H9 (cell line): Measurements from ENCODE around the gene CCN5. TPM values are rescaled to one million over a fixed set of nuclear protein-coding genes. Genes with fewer than 3 reads are reported as not detected.
A peak's percentile ranks its signal among the peaks of the same experiment; 100 is the strongest.

Source experiments
- DNase-seq: peaks from one replicate; pipeline ENCODE4 v3.0.0-alpha.2; 2017
- H2AFZ ChIP-seq: one replicate; pipeline ENCODE4 v1.6.1; 2013; ENCODE audit warnings: mild to moderate bottlenecking, low read length, control low read depth, moderate library complexity
- H2AK5ac ChIP-seq: 2 replicates; pipeline ENCODE4 v1.6.1; 2013; ENCODE audit warnings: low read length, control low read depth, mixed read lengths; ENCODE audit not compliant: insufficient read length
- H2BK120ac ChIP-seq: one replicate; pipeline ENCODE4 v1.6.1; 2013; ENCODE audit warnings: low read depth, mild to moderate bottlenecking, low read length, control low read depth, inconsistent platforms; ENCODE audit not compliant: poor library complexity, severe bottlenecking
- H2BK12ac ChIP-seq: 2 replicates; pipeline ENCODE4 v1.6.1; 2013; ENCODE audit warnings: low read length, control low read depth, mixed read lengths, low read depth; ENCODE audit not compliant: insufficient read length
- H2BK15ac ChIP-seq: 2 replicates; pipeline ENCODE4 v1.6.1; 2013; ENCODE audit warnings: low read depth, low read length, control low read depth
- H2BK20ac ChIP-seq: one replicate; pipeline ENCODE4 v1.6.1; 2013; ENCODE audit warnings: low read depth, mild to moderate bottlenecking, low read length, control low read depth, inconsistent platforms; ENCODE audit not compliant: poor library complexity, severe bottlenecking
- H2BK5ac ChIP-seq: 2 replicates; pipeline ENCODE4 v1.6.1; 2013; ENCODE audit warnings: low read length, control low read depth, mixed read lengths; ENCODE audit not compliant: insufficient read length
- H3K14ac ChIP-seq: 2 replicates; pipeline ENCODE4 v1.6.1; 2013; ENCODE audit warnings: low read length, control low read depth; ENCODE audit not compliant: insufficient read depth
- H3K18ac ChIP-seq: 2 replicates; pipeline ENCODE4 v1.6.1; 2013; ENCODE audit warnings: low read depth, mild to moderate bottlenecking, mixed read lengths, low read length, control low read depth; ENCODE audit not compliant: insufficient read length
- H3K23ac ChIP-seq: 2 replicates; pipeline ENCODE4 v1.6.1; 2013; ENCODE audit warnings: low read length, control low read depth, mixed read lengths, low read depth; ENCODE audit not compliant: insufficient read length
- H3K23me2 ChIP-seq: 2 replicates; pipeline ENCODE4 v1.6.1; 2013; ENCODE audit warnings: low read depth, mild to moderate bottlenecking, mixed read lengths, low read length, control low read depth; ENCODE audit not compliant: insufficient read length, poor library complexity, severe bottlenecking
- H3K27ac ChIP-seq: 2 replicates; pipeline ENCODE4 v1.5.1; 2013; ENCODE audit warnings: low read length, control low read depth, mixed read lengths, low read depth; ENCODE audit not compliant: insufficient read length
- H3K27me3 ChIP-seq: 2 replicates; pipeline ENCODE4 v1.6.1; 2013; ENCODE audit warnings: low read length, control low read depth, inconsistent platforms; ENCODE audit not compliant: insufficient read depth
- H3K4ac ChIP-seq: 2 replicates; pipeline ENCODE4 v1.6.1; 2013; ENCODE audit warnings: low read depth, mild to moderate bottlenecking, control low read depth, inconsistent platforms, low read length, moderate library complexity
- H3K4me1 ChIP-seq: 2 replicates; pipeline ENCODE4 v1.6.1; 2013; ENCODE audit warnings: low read length, control low read depth, inconsistent platforms; ENCODE audit not compliant: insufficient read depth
- H3K4me2 ChIP-seq: 2 replicates; pipeline ENCODE4 v1.6.1; 2013; ENCODE audit warnings: low read length, control low read depth, mixed read lengths; ENCODE audit not compliant: insufficient read length, insufficient read depth
- H3K56ac ChIP-seq: 2 replicates; pipeline ENCODE4 v1.6.1; 2013; ENCODE audit warnings: low read depth, mild to moderate bottlenecking, mixed read lengths, low read length, control low read depth; ENCODE audit not compliant: insufficient read length
- H3K79me1 ChIP-seq: 2 replicates; pipeline ENCODE4 v1.6.1; 2013; ENCODE audit warnings: low read depth, mild to moderate bottlenecking, moderate library complexity, low read length, control low read depth, inconsistent platforms; ENCODE audit not compliant: insufficient read depth, poor library complexity, severe bottlenecking
- H3K79me2 ChIP-seq: 2 replicates; pipeline ENCODE4 v1.6.1; 2013; ENCODE audit warnings: low read length, control low read depth, inconsistent platforms; ENCODE audit not compliant: insufficient read depth
- H3K9ac ChIP-seq: 2 replicates; pipeline ENCODE4 v1.6.1; 2013; ENCODE audit warnings: low read length, control low read depth, mixed read lengths; ENCODE audit not compliant: insufficient read length; ENCODE audit errors: extremely low read depth
- H3K9me3 ChIP-seq: one replicate; pipeline ENCODE4 v1.6.1; 2013; ENCODE audit warnings: low read depth, low read length, inconsistent platforms; ENCODE audit not compliant: control insufficient read depth
- H3T11ph ChIP-seq: one replicate; pipeline ENCODE4 v1.6.1; 2013; ENCODE audit warnings: mild to moderate bottlenecking, low read length, control low read depth, inconsistent platforms
- H4K20me1 ChIP-seq: one replicate; pipeline ENCODE4 v1.6.1; 2013; ENCODE audit not compliant: control insufficient read depth, insufficient read length, insufficient read depth
- H4K5ac ChIP-seq: 2 replicates; pipeline ENCODE4 v1.6.1; 2013; ENCODE audit warnings: low read depth, mild to moderate bottlenecking, mixed read lengths, low read length, control low read depth; ENCODE audit not compliant: insufficient read length
- H4K8ac ChIP-seq: replicated peaks from 2 replicates; pipeline ENCODE4 v1.6.1; 2013; ENCODE audit warnings: low read length, control low read depth, mixed read lengths, low read depth; ENCODE audit not compliant: insufficient read length
- H4K91ac ChIP-seq: 2 replicates; pipeline ENCODE4 v1.6.1; 2013; ENCODE audit warnings: low read depth, mild to moderate bottlenecking, moderate library complexity, mixed read lengths, low read length, control low read depth; ENCODE audit not compliant: insufficient read length
- H3K27ac Mint-ChIP-seq, 3 experiments: 2 replicates in 2 of 3; 3 replicates in 1 of 3; pipeline ENCODE4 v1.8.0; 2020 to 2021; ENCODE audit warnings: mixed read lengths in 3 of 3, mild to moderate bottlenecking in 1 of 3, moderate library complexity in 1 of 3
- H3K27me3 Mint-ChIP-seq: 2 replicates; pipeline ENCODE4 v1.8.0; 2021; ENCODE audit warnings: low read depth, mild to moderate bottlenecking, moderate library complexity, mixed read lengths
- H3K36me3 Mint-ChIP-seq, 3 experiments: 2 replicates in 2 of 3; 3 replicates in 1 of 3; pipeline ENCODE4 v1.8.0; 2020 to 2021; ENCODE audit warnings: low read depth in 3 of 3, mixed read lengths in 3 of 3; ENCODE audit not compliant: insufficient read depth in 1 of 3
- H3K4me1 Mint-ChIP-seq, 2 experiments: 2 replicates each; pipeline ENCODE4 v1.8.0; 2020; ENCODE audit warnings: mixed read lengths in 2 of 2
- H3K4me3 Mint-ChIP-seq, 2 experiments: 2 replicates in 1 of 2; 3 replicates in 1 of 2; pipeline ENCODE4 v1.8.0; 2020 to 2021; ENCODE audit warnings: mild to moderate bottlenecking in 2 of 2, mixed read lengths in 2 of 2, moderate library complexity in 1 of 2
- H3K9me3 Mint-ChIP-seq, 2 experiments: 2 replicates in 1 of 2; 3 replicates in 1 of 2; pipeline ENCODE4 v1.8.0; 2020; ENCODE audit warnings: mild to moderate bottlenecking in 2 of 2, mixed read lengths in 2 of 2, moderate library complexity in 1 of 2
- WGBS: extraction: QIAGEN DNeasy Blood & Tissue Kit; methylation state at CpG from one replicate; pipeline ENCODE4 v1.1.7; 2013; ENCODE audit warnings: missing lambda C conversion rate, low lambda C conversion rate, mixed read lengths; ENCODE audit not compliant: insufficient read length; ENCODE audit errors: extremely low coverage; 5-methylcytosine and 5-hydroxymethylcytosine counted together
- total RNA-seq: library from RNA; stranded (reverse); gene quantifications from 2 replicates; pipeline ENCODE4 v1.2.1, GENCODE V29; 2021
- TF ChIP-seq, protein P1 (sequence below): fragments of 200-600 bp; sonication (generic); conservative IDR thresholded peaks from 3 replicates; pipeline ENCODE4 v1.8.0; 2021; ENCODE audit warnings: antibody characterized with exemption, mild to moderate bottlenecking

The CCN5 gene
- total RNA-seq, 1 experiment from 2014 or later: not detected

DNA sequence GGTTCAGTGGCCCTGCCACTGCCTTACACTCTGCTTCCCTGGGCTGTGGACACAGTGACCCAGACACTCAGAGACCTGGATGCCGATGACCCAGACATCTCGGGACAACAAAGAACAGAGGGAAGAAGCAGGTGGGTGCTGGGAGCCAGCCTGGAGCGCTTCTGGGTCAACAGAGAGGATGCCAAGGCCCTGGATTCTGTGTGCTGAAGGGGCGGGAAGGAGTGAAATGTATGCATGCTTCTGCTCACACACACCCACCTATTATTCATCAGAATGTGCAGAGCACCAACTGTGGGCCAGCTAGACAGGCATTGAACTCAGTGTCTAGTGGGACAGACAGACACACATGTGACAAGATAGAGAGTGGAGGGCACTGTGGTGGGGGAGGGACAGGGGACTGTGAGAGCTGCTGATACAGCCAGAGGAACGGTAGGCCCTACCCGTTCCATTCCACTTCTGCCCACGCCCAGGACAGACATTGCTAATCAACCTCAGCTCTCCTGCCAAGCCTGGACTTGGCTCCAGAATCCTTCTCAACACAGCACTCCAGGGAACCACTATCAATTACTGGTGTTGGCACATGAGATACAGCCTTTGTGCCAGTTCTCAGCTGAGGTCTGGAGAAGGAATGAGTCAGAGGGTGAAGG is 50.7 kb downstream of the CCN5 start:
- no peak overlapping the region for H4K91ac ChIP-seq
- DNase-seq: no peak

More for the DNA sequence above, 50.7 kb downstream of the CCN5 start:
- Histone ChIP-seq H3K23ac (no peak overlapping the region), H2BK15ac (no peak overlapping the region), H3K9me3 (no peaks in the 10 kb centered on the region), H3K18ac (no peak overlapping the region), H2BK5ac (no peak overlapping the region), H3K14ac (no peak overlapping the region; the same call in 1 of the 2 replicates), H3K4ac (no peak overlapping the region), H3K27me3 (no peaks in the 10 kb centered on the region), H2AK5ac (no peak overlapping the region), H3K4me2 (no peak overlapping the region), H3K79me1 (no peaks in the 10 kb centered on the region), H2AFZ (no peak overlapping the region), H3K79me2 (no peaks in the 10 kb centered on the region), H2BK20ac (no peak overlapping the region), H3K56ac (no peak overlapping the region), H2BK120ac (no peak overlapping the region), H3K27ac (no peak overlapping the region), H3K4me1 (peaks cover 2% of the 10 kb centered on the region; the same call in 1 of the 2 replicates), H3K9ac (no peak overlapping the region), H2BK12ac (no peak overlapping the region), H4K20me1 (no peaks in the 10 kb centered on the region), H3T11ph (no peak overlapping the region), H4K5ac (no peak overlapping the region), H3K23me2 (no peaks in the 10 kb centered on the region), H4K8ac (no peak overlapping the region)
- H3K27ac Mint-ChIP-seq: peak overlapping the region; percentile 19 to 64 (median 44); a peak in 3 of 7 replicates
- TF ChIP-seq, protein P1, sequence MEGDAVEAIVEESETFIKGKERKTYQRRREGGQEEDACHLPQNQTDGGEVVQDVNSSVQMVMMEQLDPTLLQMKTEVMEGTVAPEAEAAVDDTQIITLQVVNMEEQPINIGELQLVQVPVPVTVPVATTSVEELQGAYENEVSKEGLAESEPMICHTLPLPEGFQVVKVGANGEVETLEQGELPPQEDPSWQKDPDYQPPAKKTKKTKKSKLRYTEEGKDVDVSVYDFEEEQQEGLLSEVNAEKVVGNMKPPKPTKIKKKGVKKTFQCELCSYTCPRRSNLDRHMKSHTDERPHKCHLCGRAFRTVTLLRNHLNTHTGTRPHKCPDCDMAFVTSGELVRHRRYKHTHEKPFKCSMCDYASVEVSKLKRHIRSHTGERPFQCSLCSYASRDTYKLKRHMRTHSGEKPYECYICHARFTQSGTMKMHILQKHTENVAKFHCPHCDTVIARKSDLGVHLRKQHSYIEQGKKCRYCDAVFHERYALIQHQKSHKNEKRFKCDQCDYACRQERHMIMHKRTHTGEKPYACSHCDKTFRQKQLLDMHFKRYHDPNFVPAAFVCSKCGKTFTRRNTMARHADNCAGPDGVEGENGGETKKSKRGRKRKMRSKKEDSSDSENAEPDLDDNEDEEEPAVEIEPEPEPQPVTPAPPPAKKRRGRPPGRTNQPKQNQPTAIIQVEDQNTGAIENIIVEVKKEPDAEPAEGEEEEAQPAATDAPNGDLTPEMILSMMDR: no peak
- WGBS: no CpG with 5 or more reads among the region's 7 CpGs
- no peaks in the 10 kb centered on the region; the same call in 1 of the 2 replicates for H3K27me3 Mint-ChIP-seq
- no peaks in the 10 kb centered on the region for H3K9me3 Mint-ChIP-seq
- peaks cover 0 to 3% (median 0%) of the 10 kb centered on the region in 3 experiments; a peak in 3 of 7 replicates for H3K36me3 Mint-ChIP-seq
- H3K4me1 Mint-ChIP-seq: peaks cover 17 to 26% of the 10 kb centered on the region in 2 experiments
- H3K4me3 Mint-ChIP-seq: peak overlapping the region in 1 of 2 experiments; percentile 8; a peak in 1 of 5 replicates
